ENCODE measurements around the gene CDK18.

CDK18 gene

DNA sequence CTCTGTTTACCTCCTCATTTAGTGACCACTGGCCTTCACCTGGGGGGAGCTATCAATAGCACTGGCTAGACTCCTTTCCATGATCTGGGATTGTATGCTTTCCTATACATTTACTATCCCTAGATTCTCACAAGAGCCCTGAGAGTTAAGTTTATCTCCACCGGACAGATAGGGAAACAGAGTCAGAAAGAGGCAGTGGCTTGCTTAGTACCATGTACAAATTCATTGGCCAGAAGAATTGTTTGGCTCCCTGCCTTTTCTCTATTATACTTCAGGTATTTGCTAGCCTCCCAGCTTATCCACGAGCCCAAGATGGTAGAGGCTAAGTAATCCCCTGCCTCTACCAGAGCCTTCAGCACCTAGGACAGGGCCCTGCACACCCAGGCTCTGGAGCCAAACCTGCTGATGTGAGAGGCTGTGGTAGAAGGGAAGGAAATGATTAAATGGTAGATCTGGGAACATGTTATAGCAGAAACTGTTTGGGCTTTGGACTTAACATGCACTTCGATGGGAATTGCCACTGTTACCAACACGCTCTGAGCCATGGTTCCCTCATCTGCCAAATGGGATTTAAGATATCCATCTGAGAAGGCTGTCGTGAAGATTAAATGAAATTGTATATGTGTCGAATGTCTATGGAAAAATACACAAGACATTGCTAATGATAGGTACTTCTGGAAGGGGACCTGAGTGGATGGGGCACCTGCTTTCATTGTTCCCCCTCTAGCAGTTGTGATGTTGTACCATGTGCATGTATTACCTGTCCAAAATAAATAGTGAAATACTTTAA lies 45.5 kb upstream of the CDK18 start:
- DNase-seq (ENCODE audit: low read depth, low spot score), result peak; percentile 72
- in situ Hi-C loops (cut with HindIII; ENCODE audit: low sequenced_read_pairs), result no loop called here
- TF ChIP-seq, protein P1, sequence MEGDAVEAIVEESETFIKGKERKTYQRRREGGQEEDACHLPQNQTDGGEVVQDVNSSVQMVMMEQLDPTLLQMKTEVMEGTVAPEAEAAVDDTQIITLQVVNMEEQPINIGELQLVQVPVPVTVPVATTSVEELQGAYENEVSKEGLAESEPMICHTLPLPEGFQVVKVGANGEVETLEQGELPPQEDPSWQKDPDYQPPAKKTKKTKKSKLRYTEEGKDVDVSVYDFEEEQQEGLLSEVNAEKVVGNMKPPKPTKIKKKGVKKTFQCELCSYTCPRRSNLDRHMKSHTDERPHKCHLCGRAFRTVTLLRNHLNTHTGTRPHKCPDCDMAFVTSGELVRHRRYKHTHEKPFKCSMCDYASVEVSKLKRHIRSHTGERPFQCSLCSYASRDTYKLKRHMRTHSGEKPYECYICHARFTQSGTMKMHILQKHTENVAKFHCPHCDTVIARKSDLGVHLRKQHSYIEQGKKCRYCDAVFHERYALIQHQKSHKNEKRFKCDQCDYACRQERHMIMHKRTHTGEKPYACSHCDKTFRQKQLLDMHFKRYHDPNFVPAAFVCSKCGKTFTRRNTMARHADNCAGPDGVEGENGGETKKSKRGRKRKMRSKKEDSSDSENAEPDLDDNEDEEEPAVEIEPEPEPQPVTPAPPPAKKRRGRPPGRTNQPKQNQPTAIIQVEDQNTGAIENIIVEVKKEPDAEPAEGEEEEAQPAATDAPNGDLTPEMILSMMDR (IDR thresholded peaks at IDR 0.05; ENCODE audit: low read depth, low read length), result no peak
- no peak overlapping the region for H3K4me3 ChIP-seq (ENCODE audit: low read depth, low read length)

DNA sequence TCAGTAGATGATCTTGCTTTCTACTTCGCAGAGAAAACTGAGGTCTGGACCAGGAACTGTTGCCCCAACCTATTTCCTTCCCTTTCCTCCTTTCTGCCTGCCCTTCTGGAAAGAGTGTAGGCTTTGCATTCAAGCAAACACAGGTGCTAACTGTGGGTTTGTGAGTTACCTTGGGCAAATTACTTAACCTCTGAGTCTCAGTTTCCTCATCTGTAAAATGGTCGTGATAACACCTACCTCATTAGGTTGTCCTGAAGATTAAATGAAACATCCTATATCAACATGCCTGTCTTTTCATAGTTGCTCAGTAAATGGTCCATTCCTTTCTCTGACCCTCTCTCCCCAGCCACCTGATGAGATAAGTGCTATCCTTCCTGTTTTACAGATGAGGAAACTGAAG lies 39.1 kb upstream of the CDK18 start:
- DNase-seq (ENCODE audit: low read depth, low spot score), result no peak
- TF ChIP-seq, protein P1 (IDR thresholded peaks at IDR 0.05; ENCODE audit: low read depth, low read length), result no peak
- in situ Hi-C loops (cut with HindIII; ENCODE audit: low sequenced_read_pairs), result no loop called here
- no peak overlapping the region for H3K4me3 ChIP-seq (ENCODE audit: low read depth, low read length)

DNA sequence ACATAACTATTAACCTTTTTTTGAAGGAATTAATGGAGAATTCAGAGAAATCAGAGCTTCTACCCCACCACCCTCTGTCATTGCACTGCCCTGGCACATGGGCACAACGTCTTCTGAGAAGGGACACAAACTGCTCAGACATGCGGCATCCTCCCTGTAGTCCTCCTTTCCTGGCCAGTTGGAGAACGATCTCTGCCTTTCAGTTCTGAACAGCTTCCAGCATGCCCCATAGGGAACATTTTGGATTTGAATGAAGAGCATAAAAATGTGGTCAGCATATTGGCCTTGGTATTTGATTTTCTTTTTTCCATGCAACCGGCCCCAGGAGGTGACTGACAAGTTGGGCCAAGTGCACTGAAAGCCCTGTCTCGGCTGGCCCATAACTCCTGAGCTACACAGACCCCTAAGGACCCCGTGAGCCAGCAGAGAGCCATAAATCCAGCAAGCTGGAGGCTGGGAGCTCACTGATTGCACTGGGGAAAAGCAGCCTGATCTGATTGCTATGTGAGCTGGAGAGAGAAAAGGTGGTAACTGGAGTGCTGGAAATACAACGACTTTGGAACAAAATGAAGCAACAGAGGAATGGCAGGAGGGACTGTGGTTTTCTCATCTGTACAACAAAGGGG lies 37.8 kb upstream of the CDK18 start:
- no peak overlapping the region for H3K4me3 ChIP-seq (ENCODE audit: low read depth, low read length)
- DNase-seq (ENCODE audit: low read depth, low spot score), result no peak
- TF ChIP-seq, protein P1 (IDR thresholded peaks at IDR 0.05; ENCODE audit: low read depth, low read length), result no peak
- in situ Hi-C loops (cut with HindIII; ENCODE audit: low sequenced_read_pairs), result no loop called here

DNA sequence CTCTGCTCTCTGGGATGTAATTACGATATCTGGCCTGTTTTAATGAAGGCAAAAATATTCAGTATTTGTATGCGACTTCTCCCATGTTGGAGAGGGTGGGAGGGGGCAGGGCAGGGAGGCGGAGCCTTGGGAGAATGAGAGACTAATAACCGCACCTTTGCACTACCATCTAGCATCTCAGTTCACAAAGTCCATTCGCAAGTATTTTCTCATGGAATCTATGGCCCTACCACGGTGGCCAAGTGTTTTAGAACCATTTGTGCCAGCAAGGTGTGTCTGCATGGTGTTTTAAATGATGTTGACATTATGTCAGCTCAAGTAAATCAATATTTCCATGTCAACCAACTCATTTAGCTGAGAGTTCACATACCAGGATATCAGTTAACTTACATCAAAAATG lies 34.3 kb upstream of the CDK18 start:
- no peak overlapping the region for H3K4me3 ChIP-seq (ENCODE audit: low read depth, low read length)
- in situ Hi-C loops (cut with HindIII; ENCODE audit: low sequenced_read_pairs), result no loop called here
- TF ChIP-seq, protein P1 (IDR thresholded peaks at IDR 0.05; ENCODE audit: low read depth, low read length), result no peak
- no peak for DNase-seq (ENCODE audit: low read depth, low spot score)

DNA sequence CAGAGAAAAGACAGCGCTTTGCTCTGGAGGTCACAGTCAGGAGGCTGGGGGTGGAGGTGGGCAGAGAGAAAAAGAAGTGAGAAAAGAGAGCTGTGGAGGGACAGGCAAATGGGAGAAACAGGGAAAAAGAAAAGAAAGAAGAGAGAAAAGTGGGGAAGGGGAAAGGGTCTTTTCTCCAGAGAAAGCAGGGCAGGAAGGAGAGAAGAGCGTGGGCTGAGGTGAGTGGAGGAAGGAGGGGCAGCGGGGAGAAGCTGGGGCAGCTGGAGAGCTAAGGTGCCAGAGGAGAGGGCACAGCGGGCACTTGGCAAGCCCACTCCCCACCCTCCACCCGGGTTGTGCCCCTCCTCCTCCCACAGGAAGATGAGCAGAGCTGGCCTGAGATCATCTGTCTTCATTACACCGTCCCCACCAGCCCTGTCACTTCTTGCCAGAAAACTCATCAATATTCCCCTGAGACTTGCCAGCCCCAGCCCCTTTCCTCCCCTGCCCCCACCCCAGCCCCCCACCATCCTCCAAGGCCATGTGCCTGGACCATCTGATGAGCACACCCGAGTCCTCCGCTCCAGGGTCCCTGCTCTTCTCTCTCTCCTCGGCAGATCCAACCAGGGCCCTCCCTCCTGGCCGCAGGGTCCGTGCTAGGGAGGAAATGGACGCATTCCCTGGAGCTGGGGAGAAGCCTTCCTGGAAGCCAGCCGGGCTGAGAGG lies 31.6 kb upstream of the CDK18 start:
- H3K4me3 ChIP-seq (ENCODE audit: low read depth, low read length), result no peak overlapping the region
- in situ Hi-C loops (cut with HindIII; ENCODE audit: low sequenced_read_pairs), result no loop called here
- no peak for DNase-seq (ENCODE audit: low read depth, low spot score)
- TF ChIP-seq, protein P1 (IDR thresholded peaks at IDR 0.05; ENCODE audit: low read depth, low read length), result no peak

DNA sequence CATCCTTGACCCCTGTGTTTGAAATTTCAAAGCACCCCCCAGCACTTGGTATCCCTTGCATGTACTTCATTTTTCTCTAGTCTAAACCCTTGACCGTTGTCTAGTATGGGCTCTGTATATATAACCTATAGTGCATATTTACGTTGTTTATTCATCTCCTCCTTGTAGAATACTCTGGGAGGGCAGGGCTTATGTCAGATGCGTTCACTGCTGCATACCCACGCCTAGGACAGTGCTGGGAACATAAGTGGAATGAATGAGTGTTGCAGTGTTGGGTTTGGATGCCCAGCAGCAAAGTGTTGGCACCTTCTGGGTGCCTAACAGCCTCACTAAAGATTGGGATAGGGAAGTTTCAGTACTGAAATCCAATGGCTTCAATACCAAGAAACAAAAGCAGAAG lies 31.0 kb upstream of the CDK18 start:
- in situ Hi-C loops (cut with HindIII; ENCODE audit: low sequenced_read_pairs), result no loop called here
- no peak overlapping the region for H3K4me3 ChIP-seq (ENCODE audit: low read depth, low read length)
- no peak for DNase-seq (ENCODE audit: low read depth, low spot score)
- TF ChIP-seq, protein P1 (IDR thresholded peaks at IDR 0.05; ENCODE audit: low read depth, low read length), result no peak

Data from astrocyte of the spinal cord (primary cell).